Measurements from ENCODE around the gene WDR27.

- TF ChIP-seq CTCF (IDR thresholded peaks at IDR 0.05; ENCODE audit: borderline replicate concordance, extremely low read depth, low read length, poor library complexity, severe bottlenecking), result no peak
- no peak for TF ChIP-seq EZH2 (IDR thresholded peaks at IDR 0.05; ENCODE audit: borderline replicate concordance, low read depth, low read length, severe bottlenecking)
These were observed 25.1 kb upstream of the WDR27 start for GRCh38 chr6:169726963-169727362.

Data from DND-41 (cell line).